ENCODE measurements around the gene SELENOP. TPM values are rescaled to one million over a fixed set of nuclear protein-coding genes. Genes with fewer than 3 reads are reported as not detected.
"Not testable (repeated sequence)": the region's sequence is repeated elsewhere in the genome, so short reads cannot be mapped to it uniquely, and the experiment has no call there.

Gene SELENOP
- total RNA-seq, 1 donor from 2014 or later = 884 TPM

GRCh38 chr5:42825422-42826148, 13.9 kb upstream of the SELENOP start:
- TF ChIP-seq CTCF (IDR thresholded peaks at IDR 0.05) = no peak
- no peak overlapping the region for H3K4me3 ChIP-seq
- no peak overlapping the region for H3K27ac ChIP-seq
- intact Hi-C loops (cut with DNase I) = no loop called here
- ATAC-seq (peak; percentile 94), DNase-seq (no peak)
- H3K4me1 ChIP-seq = no peaks in the 10 kb centered on the region
- no peaks in the 10 kb centered on the region for H3K27me3 ChIP-seq
- H3K36me3 ChIP-seq = no peaks in the 10 kb centered on the region
- H3K9me3 ChIP-seq = no peaks in the 10 kb centered on the region

GRCh38 chr5:42824347-42824976, 12.8 kb upstream of the SELENOP start:
- H3K36me3 ChIP-seq = no peaks in the 10 kb centered on the region
- no peak overlapping the region for H3K27ac ChIP-seq
- no peaks in the 10 kb centered on the region for H3K27me3 ChIP-seq
- no peak overlapping the region for H3K4me3 ChIP-seq
- no peak for TF ChIP-seq CTCF (IDR thresholded peaks at IDR 0.05)
- intact Hi-C loops (cut with DNase I) = no loop called here
- no peak for ATAC-seq
- DNase-seq = no peak
- no peaks in the 10 kb centered on the region for H3K4me1 ChIP-seq
- no peaks in the 10 kb centered on the region for H3K9me3 ChIP-seq

- H3K4me3 ChIP-seq = no peak overlapping the region
- H3K27me3 ChIP-seq = no peaks in the 10 kb centered on the region
- H3K4me1 ChIP-seq = no peaks in the 10 kb centered on the region
- TF ChIP-seq CTCF (IDR thresholded peaks at IDR 0.05) = no peak
- DNase-seq (no peak), ATAC-seq (no peak)
- intact Hi-C loops (cut with DNase I) = no loop called here
- no peaks in the 10 kb centered on the region for H3K9me3 ChIP-seq
- no peak overlapping the region for H3K27ac ChIP-seq
- H3K36me3 ChIP-seq = no peaks in the 10 kb centered on the region
Measured at GRCh38 chr5:42822548-42822947, 10.9 kb upstream of the SELENOP start.

GRCh38 chr5:42819745-42820144, 8.1 kb upstream of the SELENOP start:
- ATAC-seq = peak; percentile 79

GRCh38 chr5:42816546-42816945, 4.9 kb upstream of the SELENOP start:
- not testable (repeated sequence) for ATAC-seq

More at GRCh38 chr5:42819745-42820144, 8.1 kb upstream of the SELENOP start:
- no peak overlapping the region for H3K27ac ChIP-seq
- no peak for TF ChIP-seq CTCF (IDR thresholded peaks at IDR 0.05)
- intact Hi-C loops (cut with DNase I) = no loop called here
- no peaks in the 10 kb centered on the region for H3K27me3 ChIP-seq
- H3K9me3 ChIP-seq = no peaks in the 10 kb centered on the region
- H3K4me3 ChIP-seq = no peak overlapping the region
- H3K4me1 ChIP-seq = no peaks in the 10 kb centered on the region
- DNase-seq = no peak
- H3K36me3 ChIP-seq = no peaks in the 10 kb centered on the region

GRCh38 chr5:42813533-42813932, 1.8 kb upstream of the SELENOP start:
- Histone ChIP-seq H3K9me3 (no peaks in the 10 kb centered on the region), H3K4me1 (peaks cover 8% of the 10 kb centered on the region), H3K27me3 (no peaks in the 10 kb centered on the region), H3K36me3 (no peaks in the 10 kb centered on the region), H3K27ac (no peak overlapping the region), H3K4me3 (no peak overlapping the region)
- no peak for TF ChIP-seq CTCF (IDR thresholded peaks at IDR 0.05)
- no peak for ATAC-seq
- no peak for DNase-seq
- intact Hi-C loops (cut with DNase I) = no loop called here

More at GRCh38 chr5:42816546-42816945, 4.9 kb upstream of the SELENOP start:
- H3K4me3 ChIP-seq; H3K4me1 ChIP-seq; H3K27ac ChIP-seq; intact Hi-C loops (cut with DNase I); H3K27me3 ChIP-seq; H3K9me3 ChIP-seq; DNase-seq; H3K36me3 ChIP-seq: not testable (repeated sequence)
